Measurements from ENCODE around the gene NCOR1.

NCOR1 gene

DNA sequence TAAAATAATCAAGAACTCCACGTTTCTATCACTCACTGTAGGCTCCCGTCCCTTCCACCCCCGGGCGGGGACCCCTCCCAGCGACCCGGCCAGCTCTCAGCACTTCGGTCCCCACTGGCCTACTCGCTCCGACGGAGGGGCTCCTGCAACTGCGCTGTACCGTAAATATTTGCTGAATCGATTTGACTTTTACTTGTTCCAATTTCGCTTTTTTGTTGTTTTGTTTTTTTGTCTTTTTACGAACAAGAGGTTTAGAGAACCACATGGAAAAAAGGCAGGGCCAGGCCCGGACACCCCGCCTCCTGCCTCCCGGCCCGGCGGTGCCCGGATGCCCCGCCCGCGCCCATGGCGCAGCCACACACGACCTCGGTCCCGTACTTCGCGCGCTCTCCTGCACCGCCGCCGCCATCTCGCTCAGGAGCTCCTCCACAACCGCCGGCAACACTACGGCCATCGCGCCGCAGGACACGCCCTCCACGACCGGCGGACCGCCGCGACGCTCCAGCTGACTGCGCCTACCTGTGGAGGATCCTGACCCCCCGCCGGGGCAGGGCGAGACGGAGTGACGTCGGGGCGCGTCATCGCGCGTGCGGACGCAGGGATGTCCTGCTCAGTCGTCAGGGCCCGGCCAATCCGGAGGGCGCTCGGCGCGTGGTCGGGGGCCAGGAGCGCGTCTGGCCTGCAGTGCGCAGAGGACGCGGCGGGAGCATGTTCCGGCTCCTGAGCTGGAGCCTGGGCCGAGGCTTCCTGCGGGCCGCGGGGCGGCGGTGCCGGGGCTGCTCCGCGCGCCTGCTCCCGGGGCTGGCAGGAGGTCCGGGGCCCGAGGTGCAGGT lies 216.0 kb downstream of the NCOR1 start, which contains the start of the genes TTC19 and ZSWIM7:
Gene TTC19, plus strand, starts transcription at position 684 of the 833 bp plus-strand sequence. Its CDS starts 25 bp downstream, at position 709.
Gene ZSWIM7, minus strand, starts transcription at position 564 of the 833 bp plus-strand sequence. Its CDS starts 110 bp downstream, at position 454.
- Histone ChIP-seq H3K4me2 (ENCODE audit: low read depth, low read length, poor library complexity, severe bottlenecking) (peak within 1 kb of the TSS; percentile 80), H3F3A (ENCODE audit: insufficient read depth) (peaks cover 13% of the 10 kb centered on the region), H4K20me1 (ENCODE audit: low read depth, low read length) (no peaks in the 10 kb centered on the region), H3K79me2 (ENCODE audit: insufficient read depth, low read length) (peaks cover 21% of the 10 kb centered on the region), H3K4me3 (ENCODE audit: insufficient read depth, low read length, poor library complexity, severe bottlenecking) (peak within 1 kb of the TSS; percentile 69), H3K9me3 (ENCODE audit: insufficient read depth, low read length) (no peaks in the 10 kb centered on the region), H3K9me2 (replicated peaks; ENCODE audit: insufficient read depth, low read length) (no peaks in the 10 kb centered on the region), H3K27me3 (ENCODE audit: low read length) (no peaks in the 10 kb centered on the region), H2AFZ (ENCODE audit: low read depth, low read length, severe bottlenecking) (peak within 1 kb of the TSS; percentile 99), H3K9ac (ENCODE audit: low read length) (peak within 1 kb of the TSS; percentile 73), H3K36me3 (ENCODE audit: low read length) (peaks cover 23% of the 10 kb centered on the region), H3K27ac (ENCODE audit: low read depth, low read length) (peak within 1 kb of the TSS; percentile 87)
- TF ChIP-seq EZH2phosphoT487 (conservative IDR thresholded peaks at IDR 0.05; ENCODE audit: low read length), result no peak
- TF ChIP-seq, protein P1, sequence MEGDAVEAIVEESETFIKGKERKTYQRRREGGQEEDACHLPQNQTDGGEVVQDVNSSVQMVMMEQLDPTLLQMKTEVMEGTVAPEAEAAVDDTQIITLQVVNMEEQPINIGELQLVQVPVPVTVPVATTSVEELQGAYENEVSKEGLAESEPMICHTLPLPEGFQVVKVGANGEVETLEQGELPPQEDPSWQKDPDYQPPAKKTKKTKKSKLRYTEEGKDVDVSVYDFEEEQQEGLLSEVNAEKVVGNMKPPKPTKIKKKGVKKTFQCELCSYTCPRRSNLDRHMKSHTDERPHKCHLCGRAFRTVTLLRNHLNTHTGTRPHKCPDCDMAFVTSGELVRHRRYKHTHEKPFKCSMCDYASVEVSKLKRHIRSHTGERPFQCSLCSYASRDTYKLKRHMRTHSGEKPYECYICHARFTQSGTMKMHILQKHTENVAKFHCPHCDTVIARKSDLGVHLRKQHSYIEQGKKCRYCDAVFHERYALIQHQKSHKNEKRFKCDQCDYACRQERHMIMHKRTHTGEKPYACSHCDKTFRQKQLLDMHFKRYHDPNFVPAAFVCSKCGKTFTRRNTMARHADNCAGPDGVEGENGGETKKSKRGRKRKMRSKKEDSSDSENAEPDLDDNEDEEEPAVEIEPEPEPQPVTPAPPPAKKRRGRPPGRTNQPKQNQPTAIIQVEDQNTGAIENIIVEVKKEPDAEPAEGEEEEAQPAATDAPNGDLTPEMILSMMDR (IDR thresholded peaks at IDR 0.05; ENCODE audit: insufficient read depth, low read length, poor library complexity, severe bottlenecking), result no peak

DNA sequence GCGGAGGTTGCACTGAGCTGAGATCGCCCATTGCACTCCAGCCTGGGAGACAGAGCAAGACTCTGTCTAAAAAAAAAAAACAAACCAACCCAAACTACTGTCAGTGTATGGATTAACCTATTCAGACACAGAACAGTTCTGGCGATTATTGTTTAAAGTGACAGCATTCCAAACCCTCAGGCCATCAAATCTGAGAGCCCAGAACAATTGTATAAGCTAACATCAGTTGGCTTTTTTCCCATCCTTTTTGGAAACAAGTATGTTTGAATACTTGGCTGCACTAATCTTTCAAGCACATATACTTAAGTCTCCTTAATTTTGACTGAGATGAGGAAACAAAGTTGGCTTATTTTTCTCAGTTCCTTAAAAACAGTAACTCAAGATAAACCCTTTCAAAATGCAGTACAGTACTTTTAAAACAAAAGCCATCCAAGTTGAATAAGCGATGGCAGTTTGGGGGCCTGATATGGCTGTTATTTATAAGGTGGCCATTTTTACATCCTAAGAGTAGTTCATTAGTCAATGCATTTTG lies 217.2 kb downstream of the NCOR1 start:
- peak overlapping the region; percentile 19; the same call in 1 of the 2 replicates for H3K27ac ChIP-seq (ENCODE audit: low read depth, low read length)
- no peaks in the 10 kb centered on the region for H3K27me3 ChIP-seq (ENCODE audit: low read length)
- H3K4me3 ChIP-seq (ENCODE audit: insufficient read depth, low read length, poor library complexity, severe bottlenecking), result no peak overlapping the region
- no peaks in the 10 kb centered on the region for H3K9me3 ChIP-seq (ENCODE audit: insufficient read depth, low read length)
- peak overlapping the region; percentile 80 for H3K4me2 ChIP-seq (ENCODE audit: low read depth, low read length, poor library complexity, severe bottlenecking)
- peaks cover 21% of the 10 kb centered on the region for H3K79me2 ChIP-seq (ENCODE audit: insufficient read depth, low read length)
- H3K36me3 ChIP-seq (ENCODE audit: low read length), result peaks cover 19% of the 10 kb centered on the region
- H2AFZ ChIP-seq (ENCODE audit: low read depth, low read length, severe bottlenecking), result no peak overlapping the region
- H3K9me2 ChIP-seq (replicated peaks; ENCODE audit: insufficient read depth, low read length), result no peaks in the 10 kb centered on the region
- TF ChIP-seq EZH2phosphoT487 (conservative IDR thresholded peaks at IDR 0.05; ENCODE audit: low read length), result no peak
- TF ChIP-seq, protein P1 (IDR thresholded peaks at IDR 0.05; ENCODE audit: insufficient read depth, low read length, poor library complexity, severe bottlenecking), result no peak
- H3K9ac ChIP-seq (ENCODE audit: low read length), result no peak overlapping the region
- H3F3A ChIP-seq (ENCODE audit: insufficient read depth), result peaks cover 13% of the 10 kb centered on the region
- H4K20me1 ChIP-seq (ENCODE audit: low read depth, low read length), result no peaks in the 10 kb centered on the region

DNA sequence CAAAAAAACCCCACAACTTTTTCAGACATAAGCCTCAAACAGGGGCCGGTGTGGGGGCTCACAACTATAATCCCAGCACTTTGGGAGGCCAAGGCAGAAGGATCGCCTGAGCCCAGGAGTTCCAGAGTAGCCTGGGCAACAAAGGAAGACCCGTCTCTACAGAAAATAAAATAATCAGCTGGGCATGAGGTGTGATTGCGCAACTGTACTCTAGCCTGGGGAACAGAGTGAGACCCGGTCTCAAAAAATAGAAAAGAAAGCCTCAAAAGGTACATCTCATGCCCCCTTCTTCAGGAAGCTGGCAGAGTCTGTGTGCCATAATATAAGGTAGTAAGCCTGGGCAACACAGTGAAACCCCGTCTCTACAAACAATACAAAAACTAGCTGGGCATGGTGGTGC lies 219.0 kb downstream of the NCOR1 start:
- H3K9me3 ChIP-seq (ENCODE audit: insufficient read depth, low read length), result no peaks in the 10 kb centered on the region
- peaks cover 14% of the 10 kb centered on the region for H3K79me2 ChIP-seq (ENCODE audit: insufficient read depth, low read length)
- H2AFZ ChIP-seq (ENCODE audit: low read depth, low read length, severe bottlenecking), result no peak overlapping the region
- no peak overlapping the region for H3K4me3 ChIP-seq (ENCODE audit: insufficient read depth, low read length, poor library complexity, severe bottlenecking)
- no peaks in the 10 kb centered on the region for H4K20me1 ChIP-seq (ENCODE audit: low read depth, low read length)
- H3K27ac ChIP-seq (ENCODE audit: low read depth, low read length), result no peak overlapping the region
- TF ChIP-seq, protein P1 (IDR thresholded peaks at IDR 0.05; ENCODE audit: insufficient read depth, low read length, poor library complexity, severe bottlenecking), result no peak
- no peak for TF ChIP-seq EZH2phosphoT487 (conservative IDR thresholded peaks at IDR 0.05; ENCODE audit: low read length)
- H3K9ac ChIP-seq (ENCODE audit: low read length), result no peak overlapping the region
- no peak overlapping the region for H3K4me2 ChIP-seq (ENCODE audit: low read depth, low read length, poor library complexity, severe bottlenecking)
- no peaks in the 10 kb centered on the region for H3K9me2 ChIP-seq (replicated peaks; ENCODE audit: insufficient read depth, low read length)
- H3F3A ChIP-seq (ENCODE audit: insufficient read depth), result peaks cover 13% of the 10 kb centered on the region
- H3K27me3 ChIP-seq (ENCODE audit: low read length), result no peaks in the 10 kb centered on the region
- peaks cover 1% of the 10 kb centered on the region for H3K36me3 ChIP-seq (ENCODE audit: low read length)
